HFFc6 (cell line): ENCODE results near the gene VWA7. TPM values are rescaled to one million over a fixed set of nuclear protein-coding genes. Genes with fewer than 3 reads are reported as not detected.

Source experiments
- DNase-seq: peaks from one replicate; pipeline ENCODE4 v3.0.0-alpha.2; 2018
- H3K27ac Mint-ChIP-seq: 2 replicates; pipeline ENCODE4 v1.8.0; 2020; ENCODE audit warnings: mild to moderate bottlenecking, mixed read lengths
- H3K27me3 Mint-ChIP-seq: 2 replicates; pipeline ENCODE4 v1.8.0; 2021; ENCODE audit warnings: mild to moderate bottlenecking, moderate library complexity, mixed read lengths; ENCODE audit not compliant: insufficient read depth
- H3K36me3 Mint-ChIP-seq: 2 replicates; pipeline ENCODE4 v1.8.0; 2021; ENCODE audit warnings: low read depth, mixed read lengths
- H3K4me1 Mint-ChIP-seq: 2 replicates; pipeline ENCODE4 v1.8.0; 2020; ENCODE audit warnings: low read depth, mixed read lengths
- H3K4me3 Mint-ChIP-seq: 2 replicates; pipeline ENCODE4 v1.8.0; 2020; ENCODE audit warnings: mild to moderate bottlenecking, moderate library complexity, mixed read lengths
- H3K9me3 Mint-ChIP-seq: 2 replicates; pipeline ENCODE4 v1.8.0; 2020; ENCODE audit warnings: mild to moderate bottlenecking, mixed read lengths
- CTCF ChIP-seq: fragments of 200-600 bp; sonication (generic); IDR thresholded peaks from 2 replicates; pipeline ENCODE4 v1.5.0; 2021; ENCODE audit warnings: antibody characterized with exemption, mild to moderate bottlenecking
- total RNA-seq, 6 experiments: library from RNA; stranded (reverse); fragmentation: NEBNext Ultra II Directional; extraction: Animal tissue kit (Norgen Biotek cat#: 25700); gene quantifications; 2 replicates in 1 of 6; 3 replicates in 5 of 6; pipeline ENCODE4 v1.2.3, GENCODE V29; 2021

The VWA7 gene
- total RNA-seq, 6 experiments from 2014 or later = 0.24 to 0.83 (median 0.64) TPM

DNA sequence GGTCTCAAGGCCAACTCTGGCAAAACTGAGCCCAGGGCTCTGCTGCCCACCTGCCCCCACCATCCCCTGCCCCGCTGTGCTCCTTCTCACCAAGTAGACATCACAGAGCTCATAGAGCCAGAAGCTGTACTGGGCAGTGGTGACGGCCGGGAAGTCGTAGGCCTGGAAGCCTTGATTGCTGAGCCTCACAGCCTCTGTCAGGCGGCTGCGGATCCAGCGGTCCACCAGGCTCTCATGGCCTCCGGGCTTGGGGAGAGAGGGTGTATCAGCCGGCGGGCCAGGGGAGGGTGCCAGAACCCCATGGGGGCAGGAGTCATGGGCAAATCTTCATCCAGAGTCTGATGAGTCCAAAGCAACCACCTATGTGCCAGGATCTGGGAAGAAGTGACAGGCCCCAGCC lies 2.8 kb upstream of the VWA7 start:
- H3K9me3 Mint-ChIP-seq = no peaks in the 10 kb centered on the region
- peaks cover 17% of the 10 kb centered on the region for H3K4me1 Mint-ChIP-seq
- no peak overlapping the region for H3K4me3 Mint-ChIP-seq
- H3K27me3 Mint-ChIP-seq = no peaks in the 10 kb centered on the region; the same call in 1 of the 2 replicates
- no peak for DNase-seq
- peaks cover 9% of the 10 kb centered on the region; the same call in 1 of the 2 replicates for H3K36me3 Mint-ChIP-seq
- no peak overlapping the region for H3K27ac Mint-ChIP-seq
- TF ChIP-seq CTCF = no peak

- DNase-seq = no peak
- no peak for TF ChIP-seq CTCF
- Mint-ChIP-seq H3K4me3 (no peak overlapping the region), H3K27ac (no peak overlapping the region), H3K36me3 (0 out of 2 replicates have a peak, but pooled peaks cover 4% of the 10 kb centered on the region), H3K4me1 (peaks cover 17% of the 10 kb centered on the region), H3K27me3 (no peaks in the 10 kb centered on the region; the same call in 1 of the 2 replicates), H3K9me3 (no peaks in the 10 kb centered on the region)
Measured at GRCh38 chr6:31778999-31779885, 2.1 kb upstream of the VWA7 start.

GRCh38 chr6:31778193-31778592 lies 1.1 kb upstream of the VWA7 start:
- no peak for TF ChIP-seq CTCF
- Mint-ChIP-seq H3K36me3 (0 out of 2 replicates have a peak, but pooled peaks cover 4% of the 10 kb centered on the region), H3K27me3 (no peaks in the 10 kb centered on the region; the same call in 1 of the 2 replicates), H3K4me3 (no peak overlapping the region), H3K4me1 (peaks cover 17% of the 10 kb centered on the region), H3K9me3 (no peaks in the 10 kb centered on the region), H3K27ac (peak overlapping the region; percentile 29; the same call in 1 of the 2 replicates)
- no peak for DNase-seq

GRCh38 chr6:31777667-31778050 lies 531 bp upstream of the VWA7 start:
- no peak overlapping the region for H3K4me3 Mint-ChIP-seq
- H3K27ac Mint-ChIP-seq = peak overlapping the region; percentile 73
- no peak for DNase-seq
- TF ChIP-seq CTCF = no peak
- H3K9me3 Mint-ChIP-seq = no peaks in the 10 kb centered on the region
- peaks cover 17% of the 10 kb centered on the region for H3K4me1 Mint-ChIP-seq
- no peaks in the 10 kb centered on the region; the same call in 1 of the 2 replicates for H3K27me3 Mint-ChIP-seq
- no peaks in the 10 kb centered on the region for H3K36me3 Mint-ChIP-seq

- Mint-ChIP-seq H3K9me3 (no peaks in the 10 kb centered on the region), H3K36me3 (no peaks in the 10 kb centered on the region), H3K27ac (peak overlapping the region; percentile 29; the same call in 1 of the 2 replicates), H3K4me3 (no peak overlapping the region), H3K4me1 (peaks cover 17% of the 10 kb centered on the region), H3K27me3 (no peaks in the 10 kb centered on the region; the same call in 1 of the 2 replicates)
- no peak for DNase-seq
- TF ChIP-seq CTCF = no peak
Measured at GRCh38 chr6:31776485-31776988, 591 bp downstream of the VWA7 start.
